GM23338 (cell line): ENCODE measurements around the gene SEZ6L. TPM values are rescaled to one million over a fixed set of nuclear protein-coding genes. Genes with fewer than 3 reads are reported as not detected.

Experiments
- ETS1 ChIP-seq: IDR thresholded peaks from 2 replicates; pipeline ENCODE4 v1.6.1; 2016; ENCODE audit warnings: antibody characterized with exemption
- EZH2 ChIP-seq: fragments of 200-600 bp; sonication (generic); IDR thresholded peaks from one replicate; pipeline ENCODE4 v1.8.0; 2017; ENCODE audit warnings: antibody characterized with exemption, mild to moderate bottlenecking, low read depth; ENCODE audit not compliant: unreplicated experiment
- JUNB ChIP-seq: IDR thresholded peaks from one replicate; pipeline ENCODE4 v1.6.1; 2016; ENCODE audit warnings: antibody characterized with exemption; ENCODE audit not compliant: unreplicated experiment
- ZNF331 ChIP-seq: fragments of 250-450 bp; sonication (Bioruptor Pico); IDR thresholded peaks from 2 replicates; pipeline ENCODE4 v1.5.0; 2020; ENCODE audit warnings: low read depth, mild to moderate bottlenecking, moderate library complexity
- polyA plus RNA-seq: library from polyadenylated mRNA; unstranded; fragments of >200 nt; fragmentation: Nextera tagmentation; extraction: Ambion mirVana; gene quantifications from 2 replicates; pipeline ENCODE4 v1.2.1, GENCODE V29; 2016
- small RNA-seq: library from RNA; depleted of rRNA; stranded (forward); fragments of <200 nt; gene quantifications from one replicate; pipeline ENCODE3, GENCODE V24; 2014; ENCODE audit warnings: low replicate concordance
- total RNA-seq: library from RNA; depleted of rRNA; stranded (reverse); fragments of >200 nt; shearing (Covaris generic); gene quantifications from 2 replicates; pipeline ENCODE4 v1.2.3, GENCODE V29; 2014

The SEZ6L gene
- total and polyA plus RNA-seq, 2 experiments from 2014 or later = 0.13 to 0.24 TPM

DNA sequence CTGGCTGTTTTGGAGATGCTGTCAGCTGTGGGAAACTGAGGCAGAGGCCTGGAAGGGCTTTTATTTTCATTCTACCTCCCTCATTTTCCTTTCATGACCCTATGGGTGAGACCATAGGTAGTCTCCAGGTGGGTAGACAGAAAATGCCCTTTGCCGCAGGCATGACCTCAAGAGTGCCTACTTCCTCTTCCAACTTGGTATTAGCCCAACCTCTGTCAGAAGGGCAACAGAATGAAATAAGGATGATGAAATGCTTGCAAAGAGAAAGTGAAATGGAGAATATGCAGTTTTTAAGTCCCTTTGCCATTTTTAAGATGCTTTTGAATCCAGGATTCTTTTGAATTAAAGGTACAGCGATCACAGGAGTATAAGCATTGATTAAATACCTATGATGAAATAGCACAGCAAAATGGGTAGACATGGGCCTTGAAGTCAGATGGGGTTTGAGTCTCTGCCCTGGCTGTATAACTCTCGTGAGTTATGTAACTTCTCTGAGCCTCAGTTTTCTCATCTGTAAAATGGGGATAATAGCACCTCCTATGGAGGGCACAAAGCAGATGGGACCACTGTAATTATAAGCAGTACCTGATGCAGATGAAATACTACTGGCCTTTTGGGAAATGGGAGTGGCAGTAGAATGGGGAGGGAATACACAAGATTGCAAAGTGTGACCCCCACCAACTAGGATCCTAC lies 263.5 kb downstream of the SEZ6L start (continued):
- no peak for TF ChIP-seq JUNB
- TF ChIP-seq EZH2 = no peak
- no peak for TF ChIP-seq ZNF331
- TF ChIP-seq ETS1 = no peak

Small RNAs within 50 kb of the gene (small RNA-seq; reads per million reads assigned to genes)
- not detected for gene RNA5SP495
